NCI-H1436 (cell line): ENCODE results near the gene RABEP2.
A peak's percentile ranks its signal among the peaks of the same experiment; 100 is the strongest.
"Not testable (repeated sequence)": the region's sequence is repeated elsewhere in the genome, so short reads cannot be mapped to it uniquely, and the experiment has no call there.

Experiments
- DNase-seq: peaks from one replicate; lab custom pipeline; 2025; lab: John Stamatoyannopoulos, UW

The RABEP2 gene

GRCh38 chr16:28903344-28904042 lies 21.5 kb downstream of the RABEP2 start:
- no peak for DNase-seq

- no peak for DNase-seq
Observed at GRCh38 chr16:28902909-28903308, 22.1 kb downstream of the RABEP2 start.

- no peak for DNase-seq
Observed at GRCh38 chr16:28901862-28902261, 23.2 kb downstream of the RABEP2 start.

GRCh38 chr16:28900601-28901000 lies 24.4 kb downstream of the RABEP2 start:
- no peak for DNase-seq

- no peak for DNase-seq
Observed at GRCh38 chr16:28899882-28900590, 25.0 kb downstream of the RABEP2 start.

GRCh38 chr16:28898942-28899341 lies 26.1 kb downstream of the RABEP2 start:
- no peak for DNase-seq

- no peak for DNase-seq
Observed at GRCh38 chr16:28898266-28898665, 26.8 kb downstream of the RABEP2 start.

- DNase-seq: no peak
Observed at GRCh38 chr16:28897826-28898225, 27.2 kb downstream of the RABEP2 start.

- no peak for DNase-seq
Observed at GRCh38 chr16:28895609-28896008, 29.4 kb downstream of the RABEP2 start.

- no peak for DNase-seq
Observed at GRCh38 chr16:28893291-28893690, 31.7 kb downstream of the RABEP2 start.

GRCh38 chr16:28891964-28892890 lies 32.8 kb downstream of the RABEP2 start:
- DNase-seq: no peak

- DNase-seq: not testable (repeated sequence)
Observed at GRCh38 chr16:28890355-28890754, 34.7 kb downstream of the RABEP2 start.

- no peak for DNase-seq
Observed at GRCh38 chr16:28886945-28887344, 38.1 kb downstream of the RABEP2 start.

- no peak for DNase-seq
Observed at GRCh38 chr16:28884045-28884444, 41.0 kb downstream of the RABEP2 start.

GRCh38 chr16:28883221-28883996 lies 41.6 kb downstream of the RABEP2 start:
- DNase-seq: no peak

- DNase-seq: no peak
Observed at GRCh38 chr16:28882551-28883160, 42.4 kb downstream of the RABEP2 start.

- not testable (repeated sequence) for DNase-seq
Observed at GRCh38 chr16:28881565-28881964, 43.5 kb downstream of the RABEP2 start.

- DNase-seq: no peak
Observed at GRCh38 chr16:28880955-28881354, 44.1 kb downstream of the RABEP2 start.

GRCh38 chr16:28880589-28880915 lies 44.5 kb downstream of the RABEP2 start:
- no peak for DNase-seq

GRCh38 chr16:28879841-28880588 lies 45.0 kb downstream of the RABEP2 start:
- DNase-seq: peak; percentile 79
